ENCODE measurements around the gene AKR1C4.
"Not testable (repeated sequence)": the region's sequence is repeated elsewhere in the genome, so short reads cannot be mapped to it uniquely, and the experiment has no call there.

GRCh38 chr10:5209776-5210175 lies 13.1 kb downstream of the AKR1C4 start:
- TF ChIP-seq EZH2 (IDR thresholded peaks at IDR 0.05; ENCODE audit: low read length, missing control alignments) = not testable (repeated sequence)
- TF ChIP-seq, protein P1, sequence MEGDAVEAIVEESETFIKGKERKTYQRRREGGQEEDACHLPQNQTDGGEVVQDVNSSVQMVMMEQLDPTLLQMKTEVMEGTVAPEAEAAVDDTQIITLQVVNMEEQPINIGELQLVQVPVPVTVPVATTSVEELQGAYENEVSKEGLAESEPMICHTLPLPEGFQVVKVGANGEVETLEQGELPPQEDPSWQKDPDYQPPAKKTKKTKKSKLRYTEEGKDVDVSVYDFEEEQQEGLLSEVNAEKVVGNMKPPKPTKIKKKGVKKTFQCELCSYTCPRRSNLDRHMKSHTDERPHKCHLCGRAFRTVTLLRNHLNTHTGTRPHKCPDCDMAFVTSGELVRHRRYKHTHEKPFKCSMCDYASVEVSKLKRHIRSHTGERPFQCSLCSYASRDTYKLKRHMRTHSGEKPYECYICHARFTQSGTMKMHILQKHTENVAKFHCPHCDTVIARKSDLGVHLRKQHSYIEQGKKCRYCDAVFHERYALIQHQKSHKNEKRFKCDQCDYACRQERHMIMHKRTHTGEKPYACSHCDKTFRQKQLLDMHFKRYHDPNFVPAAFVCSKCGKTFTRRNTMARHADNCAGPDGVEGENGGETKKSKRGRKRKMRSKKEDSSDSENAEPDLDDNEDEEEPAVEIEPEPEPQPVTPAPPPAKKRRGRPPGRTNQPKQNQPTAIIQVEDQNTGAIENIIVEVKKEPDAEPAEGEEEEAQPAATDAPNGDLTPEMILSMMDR (conservative IDR thresholded peaks at IDR 0.05 in 1 of 2, IDR thresholded peaks at IDR 0.05 in 1 of 2; ENCODE audit: low read depth in 1 of 2, low read length in 2 of 2) = not testable (repeated sequence)
